ENCODE measurements around the gene IRS1. TPM values are rescaled to one million over a fixed set of nuclear protein-coding genes. Genes with fewer than 3 reads are reported as not detected.
A peak's percentile ranks its signal among the peaks of the same experiment; 100 is the strongest.

The IRS1 gene
- polyA plus RNA-seq, 1 experiment = 13.0 TPM

DNA sequence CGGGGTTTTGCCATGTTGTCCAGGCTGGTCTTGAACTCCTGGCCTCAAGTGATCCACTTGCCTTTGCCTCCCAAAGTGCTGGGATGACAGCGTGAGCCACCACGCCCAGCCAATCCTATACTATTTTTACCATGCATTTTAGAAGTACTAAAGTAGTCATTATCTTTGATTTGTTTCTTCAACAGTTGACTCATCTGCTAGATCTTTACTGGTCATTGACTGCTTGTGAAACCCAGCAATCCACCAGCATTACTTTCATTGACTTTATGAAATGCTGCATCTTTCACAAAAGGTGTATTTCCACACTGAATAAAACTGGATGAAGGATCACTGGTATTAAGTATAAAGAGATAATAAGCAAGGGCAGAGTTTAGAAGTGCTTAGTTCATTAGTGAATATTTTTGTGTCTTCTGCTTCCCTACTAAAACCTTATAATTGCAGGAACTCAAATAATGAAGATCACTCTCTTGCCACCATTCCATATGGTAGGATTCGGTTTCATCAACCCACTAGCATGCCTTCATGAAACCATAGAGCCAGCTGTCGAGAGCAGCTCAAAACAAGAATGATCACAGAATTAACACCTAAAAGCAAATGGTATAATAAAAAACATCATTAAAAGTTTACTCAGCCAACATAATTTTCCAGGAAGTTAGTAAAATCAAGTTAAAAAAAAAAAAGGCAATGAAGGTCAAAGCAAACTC is 33.1 kb downstream of the IRS1 start:
- POLR2A ChIA-PET = no interaction called here
- peaks cover 3% of the 10 kb centered on the region for H3K36me3 ChIP-seq (ENCODE audit: control insufficient read depth, insufficient read depth, low read length)
- CTCF ChIA-PET = interaction anchor here (1.2 kb wide), 1 partner anchor 30 kb away, joined by 3 read pairs; no protein-coding TSS in a partner anchor

DNA sequence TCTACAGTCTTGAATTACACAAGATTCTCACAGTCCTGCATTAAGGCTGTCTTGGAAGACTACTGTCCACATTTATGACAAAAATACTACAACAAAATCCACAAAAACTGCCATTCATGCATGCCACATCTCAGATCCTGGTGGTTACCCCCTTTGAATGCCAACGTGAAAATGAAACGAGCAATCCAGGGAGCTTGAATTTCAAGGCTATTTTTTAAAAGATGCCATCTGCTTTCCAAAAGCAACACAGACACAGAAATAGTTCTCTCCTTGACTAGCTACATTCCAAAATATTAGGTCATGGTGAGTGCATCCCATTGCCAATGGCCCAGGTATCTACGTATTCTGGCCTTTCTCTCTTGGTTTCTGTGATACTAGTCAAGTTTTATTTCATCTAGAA is 36.3 kb downstream of the IRS1 start:
- peaks cover 1% of the 10 kb centered on the region for H3K36me3 ChIP-seq (ENCODE audit: control insufficient read depth, insufficient read depth, low read length)
- TF ChIP-seq, protein P1, sequence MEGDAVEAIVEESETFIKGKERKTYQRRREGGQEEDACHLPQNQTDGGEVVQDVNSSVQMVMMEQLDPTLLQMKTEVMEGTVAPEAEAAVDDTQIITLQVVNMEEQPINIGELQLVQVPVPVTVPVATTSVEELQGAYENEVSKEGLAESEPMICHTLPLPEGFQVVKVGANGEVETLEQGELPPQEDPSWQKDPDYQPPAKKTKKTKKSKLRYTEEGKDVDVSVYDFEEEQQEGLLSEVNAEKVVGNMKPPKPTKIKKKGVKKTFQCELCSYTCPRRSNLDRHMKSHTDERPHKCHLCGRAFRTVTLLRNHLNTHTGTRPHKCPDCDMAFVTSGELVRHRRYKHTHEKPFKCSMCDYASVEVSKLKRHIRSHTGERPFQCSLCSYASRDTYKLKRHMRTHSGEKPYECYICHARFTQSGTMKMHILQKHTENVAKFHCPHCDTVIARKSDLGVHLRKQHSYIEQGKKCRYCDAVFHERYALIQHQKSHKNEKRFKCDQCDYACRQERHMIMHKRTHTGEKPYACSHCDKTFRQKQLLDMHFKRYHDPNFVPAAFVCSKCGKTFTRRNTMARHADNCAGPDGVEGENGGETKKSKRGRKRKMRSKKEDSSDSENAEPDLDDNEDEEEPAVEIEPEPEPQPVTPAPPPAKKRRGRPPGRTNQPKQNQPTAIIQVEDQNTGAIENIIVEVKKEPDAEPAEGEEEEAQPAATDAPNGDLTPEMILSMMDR (IDR thresholded peaks at IDR 0.05; ENCODE audit: insufficient read depth, low read depth, low read length) = no peak
- ChIA-PET CTCF (interaction anchor here (0.8 kb wide), 1 partner anchor 252 kb away, joined by 3 read pairs; no protein-coding TSS in a partner anchor), POLR2A (interaction anchor here (0.6 kb wide), 1 partner anchor 279 kb away, joined by 3 read pairs; no protein-coding TSS in a partner anchor)
- H3K4me3 ChIP-seq (ENCODE audit: low read depth, low read length) = no peak overlapping the region
- DNase-seq (ENCODE audit: low read depth) = no peak
- no peaks in the 10 kb centered on the region for H3K27me3 ChIP-seq (ENCODE audit: control insufficient read depth, insufficient read depth, low read length)

More for the DNA sequence above, 33.1 kb downstream of the IRS1 start:
- TF ChIP-seq, protein P1 (IDR thresholded peaks at IDR 0.05; ENCODE audit: insufficient read depth, low read depth, low read length) = no peak
- Histone ChIP-seq H3K4me3 (ENCODE audit: low read depth, low read length) (no peak overlapping the region), H3K27me3 (ENCODE audit: control insufficient read depth, insufficient read depth, low read length) (no peaks in the 10 kb centered on the region)
- DNase-seq (ENCODE audit: low read depth) = no peak

DNA sequence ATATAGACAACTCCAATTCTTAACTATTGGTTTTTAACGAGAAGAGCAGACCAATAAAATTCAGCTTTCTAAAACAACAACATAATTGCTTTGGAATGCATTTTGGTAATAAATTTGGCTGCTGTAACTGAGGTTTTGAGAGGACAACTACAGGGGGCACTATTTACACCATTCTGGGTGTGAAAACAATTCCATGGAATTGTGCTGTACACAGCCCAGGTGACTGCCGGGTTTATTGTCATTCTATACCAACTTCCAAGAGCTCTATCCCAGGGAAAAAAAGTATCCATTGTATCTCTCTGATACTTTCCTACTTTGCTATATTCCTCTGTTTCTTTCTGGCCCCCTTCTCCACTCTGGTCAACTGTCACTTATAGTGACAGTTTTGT is 38.4 kb downstream of the IRS1 start:
- CTCF ChIA-PET = interaction anchor here (0.7 to 1.6 kb wide), 7 partner anchors 16 to 547 kb away, joined by 3 to 9 read pairs (median 3); no protein-coding TSS in a partner anchor

DNA sequence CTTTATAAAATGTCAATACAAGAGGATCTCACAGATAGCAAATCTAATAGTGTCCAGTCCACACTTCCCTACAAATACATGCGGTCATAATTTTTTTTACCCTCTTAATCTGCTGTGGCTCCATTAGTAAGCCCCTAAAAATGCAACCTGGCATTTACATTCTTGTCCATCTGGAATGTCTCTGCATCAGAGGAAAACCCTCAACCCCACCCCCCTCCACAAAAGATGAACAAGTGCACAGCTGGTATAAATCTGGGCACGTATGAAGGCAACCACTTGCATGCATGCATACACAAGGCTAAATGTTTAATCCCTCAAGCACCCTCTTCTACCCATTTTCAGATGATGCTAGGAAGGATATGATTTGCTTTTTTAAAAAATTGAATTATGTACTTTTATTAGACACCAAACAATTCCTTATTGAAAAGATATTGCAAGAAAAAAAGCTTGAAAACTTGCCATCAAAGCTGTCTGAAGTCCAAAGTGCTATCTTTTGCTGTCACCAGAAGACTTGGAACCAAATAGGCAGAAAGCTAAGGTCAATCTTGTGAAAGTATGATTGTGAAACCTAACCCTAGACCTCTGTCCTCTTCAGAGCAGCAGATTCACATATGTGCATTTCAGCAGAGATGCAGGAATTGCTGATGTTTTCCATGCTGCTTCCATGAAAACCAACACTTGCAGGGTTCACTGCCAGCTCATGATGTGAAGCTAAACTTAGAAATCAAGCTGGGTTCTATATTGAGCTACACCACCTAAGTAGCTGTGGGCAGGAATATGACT is 39.0 kb downstream of the IRS1 start:
- H3K36me3 ChIP-seq (ENCODE audit: control insufficient read depth, insufficient read depth, low read length) = peaks cover 1% of the 10 kb centered on the region; the same call in 1 of the 2 replicates
- TF ChIP-seq, protein P1 (IDR thresholded peaks at IDR 0.05; ENCODE audit: insufficient read depth, low read depth, low read length) = no peak
- DNase-seq (ENCODE audit: low read depth) = peak; percentile 42
- H3K4me3 ChIP-seq (ENCODE audit: low read depth, low read length) = no peak overlapping the region
- H3K27me3 ChIP-seq (ENCODE audit: control insufficient read depth, insufficient read depth, low read length) = no peaks in the 10 kb centered on the region
- ChIA-PET POLR2A (interaction anchor here (0.7 kb wide), 1 partner anchor 197 kb away, joined by 4 read pairs; no protein-coding TSS in a partner anchor), CTCF (interaction anchor here (0.7 to 1.6 kb wide), 6 partner anchors 20 to 547 kb away, joined by 3 to 9 read pairs (median 4); no protein-coding TSS in a partner anchor)

More for the DNA sequence above, 38.4 kb downstream of the IRS1 start:
- DNase-seq (ENCODE audit: low read depth) = no peak
- Histone ChIP-seq H3K27me3 (ENCODE audit: control insufficient read depth, insufficient read depth, low read length) (no peaks in the 10 kb centered on the region), H3K4me3 (ENCODE audit: low read depth, low read length) (no peak overlapping the region), H3K36me3 (ENCODE audit: control insufficient read depth, insufficient read depth, low read length) (peaks cover 1% of the 10 kb centered on the region; the same call in 1 of the 2 replicates)
- TF ChIP-seq, protein P1 (IDR thresholded peaks at IDR 0.05; ENCODE audit: insufficient read depth, low read depth, low read length) = 0 out of 2 replicates have a peak, but pooled peaks have one; percentile 17
- POLR2A ChIA-PET = interaction anchor here (0.7 kb wide), 1 partner anchor 198 kb away, joined by 4 read pairs; no protein-coding TSS in a partner anchor

DNA sequence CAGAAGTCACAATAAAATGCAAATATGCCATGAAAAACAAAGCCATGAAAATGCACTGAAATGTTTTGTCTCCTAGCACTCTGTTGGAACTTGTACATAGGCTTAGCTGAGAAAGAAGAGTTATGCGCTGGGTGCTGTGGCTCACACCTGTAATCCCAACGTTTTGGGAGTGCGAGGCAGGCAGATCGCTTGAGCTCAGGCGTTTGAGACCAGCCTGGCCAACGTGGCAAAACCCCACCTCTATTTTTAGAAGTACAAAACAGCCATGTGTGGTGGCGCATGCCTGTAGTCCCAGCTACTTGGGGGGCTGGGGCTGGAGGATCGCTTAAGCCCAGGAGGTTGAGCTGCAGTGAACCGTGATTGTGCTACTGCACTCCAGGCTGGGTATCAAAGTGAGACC is 39.9 kb downstream of the IRS1 start:
- DNase-seq (ENCODE audit: low read depth) = no peak
- POLR2A ChIA-PET = no interaction called here
- Histone ChIP-seq H3K27me3 (ENCODE audit: control insufficient read depth, insufficient read depth, low read length) (no peaks in the 10 kb centered on the region), H3K36me3 (ENCODE audit: control insufficient read depth, insufficient read depth, low read length) (no peaks in the 10 kb centered on the region), H3K4me3 (ENCODE audit: low read depth, low read length) (no peak overlapping the region)
- TF ChIP-seq, protein P1 (IDR thresholded peaks at IDR 0.05; ENCODE audit: insufficient read depth, low read depth, low read length) = no peak
- CTCF ChIA-PET = no interaction called here
